SK-N-SH (cell line): ENCODE data around the gene CA9. TPM values are rescaled to one million over a fixed set of nuclear protein-coding genes. Genes with fewer than 3 reads are reported as not detected.

Experiments used
- CTCF ChIA-PET: fragments of 300-600, 350-600 bp; formaldehyde crosslinking; extraction: SDS; loops from one replicate; lab custom pipeline; 2021; lab: Yijun Ruan, JAX
- POLR2A ChIA-PET: fragments of 350-600 bp; sonication (Branson Sonifier 250); formaldehyde crosslinking; extraction: SDS; loops from one replicate; lab custom pipeline; 2020; ENCODE audit warnings: antibody characterized with exemption, inconsistent platforms; lab: Yijun Ruan, JAX
- DNase-seq: peaks from one replicate; pipeline ENCODE4 v3.0.0; 2012
- H2AFZ ChIP-seq: fragments of 200-600 bp; sonication (generic); 2 replicates; pipeline ENCODE4 v1.8.1; 2016; ENCODE audit warnings: antibody characterized with exemption, mild to moderate bottlenecking, low read depth
- H3F3A ChIP-seq: fragments of 200-600 bp; sonication (generic); replicated peaks from 2 replicates; pipeline ENCODE3; 2016; ENCODE audit warnings: antibody characterized with exemption, mild to moderate bottlenecking; ENCODE audit not compliant: insufficient read depth
- H3K27ac ChIP-seq, 2 experiments: fragments of 200-500 bp in 1 of 2; fragments of 200-600 bp in 1 of 2; sonication (Bioruptor generic) in 1 of 2; sonication (generic), shearing (Covaris generic) in 1 of 2; 2 replicates each; pipeline versions ENCODE4 v1.5.1 to v1.6.1; 2014 to 2016; ENCODE audit warnings: low read depth in 2 of 2, inconsistent platforms in 1 of 2, low read length in 1 of 2, mild to moderate bottlenecking in 1 of 2, mixed read lengths in 1 of 2
- H3K27me3 ChIP-seq: fragments of 200-600 bp; sonication (generic), shearing (Covaris generic); 2 replicates; pipeline ENCODE4 v1.6.1; 2016; ENCODE audit warnings: mixed run types; ENCODE audit not compliant: insufficient read depth
- H3K36me3 ChIP-seq, 2 experiments: fragments of 200-500 bp in 1 of 2; fragments of 200-600 bp in 1 of 2; sonication (Bioruptor generic) in 1 of 2; sonication (generic) in 1 of 2; replicated peaks in 1 of 2; 2 replicates each; pipeline versions ENCODE3 to v1.5.1; 2014 to 2016; ENCODE audit warnings: low read length in 1 of 2, mild to moderate bottlenecking in 1 of 2; ENCODE audit not compliant: insufficient read depth in 2 of 2, control insufficient read depth in 1 of 2
- H3K4me1 ChIP-seq, 2 experiments: fragments of 200-500 bp in 1 of 2; fragments of 200-600 bp in 1 of 2; sonication (Bioruptor generic) in 1 of 2; sonication (generic), shearing (Covaris generic) in 1 of 2; 2 replicates each; pipeline versions ENCODE4 v1.5.1 to v1.6.1; 2014 to 2016; ENCODE audit warnings: low read depth in 1 of 2, low read length in 1 of 2, mixed run types in 1 of 2; ENCODE audit not compliant: insufficient read depth in 2 of 2, control insufficient read depth in 1 of 2
- H3K4me2 ChIP-seq: fragments of 200-600 bp; sonication (generic), shearing (Covaris generic); 2 replicates; pipeline ENCODE4 v1.6.1; 2017; ENCODE audit warnings: mixed run types
- H3K4me3 ChIP-seq, 2 experiments: fragments of 200-500 bp in 1 of 2; fragments of 200-600 bp in 1 of 2; sonication (Bioruptor generic) in 1 of 2; sonication (generic), shearing (Covaris generic) in 1 of 2; 2 replicates each; pipeline versions ENCODE4 v1.5.1 to v1.8.1; 2014 to 2016; ENCODE audit warnings: low read depth in 2 of 2, inconsistent platforms in 1 of 2, low read length in 1 of 2, mild to moderate bottlenecking in 1 of 2, mixed read lengths in 1 of 2, moderate library complexity in 1 of 2
- H3K79me2 ChIP-seq: fragments of 200-600 bp; sonication (generic); 2 replicates; pipeline ENCODE4 v1.8.1; 2017; ENCODE audit warnings: mild to moderate bottlenecking; ENCODE audit not compliant: insufficient read depth
- H3K9ac ChIP-seq: fragments of 200-600 bp; sonication (generic); 2 replicates; pipeline ENCODE4 v1.6.1; 2017; ENCODE audit warnings: mixed run types
- H3K9me2 ChIP-seq: fragments of 200-600 bp; sonication (generic); 2 replicates; pipeline ENCODE4 v1.6.1; 2017; ENCODE audit warnings: mixed run types
- H3K9me3 ChIP-seq: fragments of 200-600 bp; sonication (generic); 2 replicates; pipeline ENCODE4 v1.6.1; 2017; ENCODE audit warnings: mixed run types, mild to moderate bottlenecking, moderate library complexity
- H4K20me1 ChIP-seq: fragments of 200-600 bp; sonication (generic); 2 replicates; pipeline ENCODE4 v1.6.1; 2017; ENCODE audit warnings: mild to moderate bottlenecking, mixed run types; ENCODE audit not compliant: insufficient read depth
- FOSL2 ChIP-seq: IDR thresholded peaks from 2 replicates; pipeline ENCODE4 v1.4.0; 2012; ENCODE audit warnings: low read depth, mild to moderate bottlenecking, moderate library complexity, borderline replicate concordance
- IRF3 ChIP-seq: fragments of 150-350 bp; IDR thresholded peaks from 2 replicates; pipeline ENCODE4 v1.6.1; 2016; ENCODE audit warnings: mild to moderate bottlenecking, low read depth, low read length
- JUND ChIP-seq: IDR thresholded peaks from 2 replicates; pipeline ENCODE4 v1.4.0; 2012
- MAX ChIP-seq: IDR thresholded peaks from 2 replicates; pipeline ENCODE4 v1.4.0; 2012; ENCODE audit warnings: low read depth
- MEF2A ChIP-seq: IDR thresholded peaks from 2 replicates; pipeline ENCODE4 v1.4.0; 2012; ENCODE audit warnings: low read depth, borderline replicate concordance
- MXI1 ChIP-seq: IDR thresholded peaks from 2 replicates; pipeline ENCODE4 v1.6.1; 2012; ENCODE audit warnings: mild to moderate bottlenecking, low read depth, low read length, improper control_type of control experiment
- NFIC ChIP-seq: IDR thresholded peaks from 2 replicates; pipeline ENCODE4 v1.4.0; 2012; ENCODE audit warnings: borderline replicate concordance
- NRF1 ChIP-seq: IDR thresholded peaks from 2 replicates; pipeline ENCODE4 v1.6.1; 2012; ENCODE audit warnings: low read depth, mild to moderate bottlenecking, low read length
- PBX3 ChIP-seq: IDR thresholded peaks from 2 replicates; pipeline ENCODE4; 2012
- POLR2AphosphoS5 ChIP-seq: IDR thresholded peaks from 2 replicates; pipeline ENCODE4 v1.6.1; 2012; ENCODE audit warnings: low read depth, low read length
- RAD21 ChIP-seq: IDR thresholded peaks from 2 replicates; pipeline ENCODE4 v1.6.1; 2012; ENCODE audit warnings: mild to moderate bottlenecking, low read length
- SIN3A ChIP-seq: IDR thresholded peaks from 2 replicates; pipeline ENCODE4 v1.6.1; 2012; ENCODE audit warnings: low read depth, mild to moderate bottlenecking, low read length, moderate library complexity, borderline replicate concordance
- TAF1 ChIP-seq: IDR thresholded peaks from 2 replicates; pipeline ENCODE4 v1.6.1; 2012; ENCODE audit warnings: low read depth, mild to moderate bottlenecking, low read length, moderate library complexity, borderline replicate concordance
- TCF12 ChIP-seq: IDR thresholded peaks from 2 replicates; pipeline ENCODE4 v1.4.0; 2012
- USF2 ChIP-seq: fragments of 150-350 bp; IDR thresholded peaks from 2 replicates; pipeline ENCODE4 v1.6.1; 2017; ENCODE audit warnings: antibody characterized with exemption, low read length, low read depth, borderline replicate concordance
- WGBS: methylation state at CpG from one replicate; pipeline ENCODE4 v1.1.6; 2017; ENCODE audit warnings: low lambda C conversion rate; 5-methylcytosine and 5-hydroxymethylcytosine counted together
- polyA plus RNA-seq, 3 experiments: library from polyadenylated mRNA; depleted of rRNA; stranded (reverse); fragments of >200 nt; gene quantifications; 2 replicates each; pipeline ENCODE4 v1.2.3, GENCODE V29; 2012
- TF ChIP-seq, protein P1 (sequence below): IDR thresholded peaks from 2 replicates; pipeline ENCODE4 v1.6.1; 2012; ENCODE audit warnings: mild to moderate bottlenecking, low read depth, low read length, moderate library complexity

CA9 gene
- polyA plus RNA-seq, 1 of the 3 experiments (the other 2 are of a cell fraction), result 1.4 TPM

DNA sequence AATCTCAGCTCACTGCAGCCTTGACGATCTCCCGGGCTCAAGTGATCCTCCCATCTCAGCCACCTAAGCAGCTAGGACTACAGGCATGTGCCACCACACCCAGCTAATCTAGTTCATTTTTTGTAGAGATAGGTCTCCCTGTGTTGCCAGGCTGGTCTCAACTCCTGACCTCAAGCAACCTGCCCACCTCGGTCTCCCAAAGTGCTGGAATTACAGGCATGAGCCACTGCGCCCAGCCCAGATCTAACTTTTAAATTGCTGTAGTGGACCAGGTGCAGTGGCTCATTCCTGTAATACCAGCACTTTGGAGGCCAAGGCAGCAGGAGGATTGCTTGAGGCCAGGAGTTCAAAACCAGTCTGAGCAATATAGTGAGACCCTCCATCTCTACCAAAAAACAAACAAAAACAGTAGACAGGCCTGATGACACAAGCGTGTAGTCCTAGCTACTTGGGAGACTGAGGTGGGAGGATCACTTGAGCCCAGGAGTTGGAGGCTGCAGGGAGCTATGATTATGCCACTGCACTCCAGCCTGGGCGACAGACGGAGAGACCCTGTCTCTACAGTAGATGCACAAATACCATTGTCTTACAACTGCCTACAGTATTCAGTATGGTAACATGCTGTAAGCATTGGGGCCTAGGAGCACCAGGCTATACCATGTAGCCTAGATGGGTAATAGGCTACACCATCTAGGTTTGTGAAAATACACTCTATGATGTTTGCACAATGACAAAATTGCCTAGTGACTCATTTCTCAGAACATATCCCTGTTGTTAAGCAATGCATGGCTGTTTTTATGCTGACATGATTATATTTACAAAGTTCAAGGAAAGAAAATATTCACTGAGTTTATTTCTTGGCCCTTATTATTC lies 21.5 kb upstream of the CA9 start (continued):
- no peak for TF ChIP-seq PBX3
- no peak for TF ChIP-seq USF2
- TF ChIP-seq, protein P1, sequence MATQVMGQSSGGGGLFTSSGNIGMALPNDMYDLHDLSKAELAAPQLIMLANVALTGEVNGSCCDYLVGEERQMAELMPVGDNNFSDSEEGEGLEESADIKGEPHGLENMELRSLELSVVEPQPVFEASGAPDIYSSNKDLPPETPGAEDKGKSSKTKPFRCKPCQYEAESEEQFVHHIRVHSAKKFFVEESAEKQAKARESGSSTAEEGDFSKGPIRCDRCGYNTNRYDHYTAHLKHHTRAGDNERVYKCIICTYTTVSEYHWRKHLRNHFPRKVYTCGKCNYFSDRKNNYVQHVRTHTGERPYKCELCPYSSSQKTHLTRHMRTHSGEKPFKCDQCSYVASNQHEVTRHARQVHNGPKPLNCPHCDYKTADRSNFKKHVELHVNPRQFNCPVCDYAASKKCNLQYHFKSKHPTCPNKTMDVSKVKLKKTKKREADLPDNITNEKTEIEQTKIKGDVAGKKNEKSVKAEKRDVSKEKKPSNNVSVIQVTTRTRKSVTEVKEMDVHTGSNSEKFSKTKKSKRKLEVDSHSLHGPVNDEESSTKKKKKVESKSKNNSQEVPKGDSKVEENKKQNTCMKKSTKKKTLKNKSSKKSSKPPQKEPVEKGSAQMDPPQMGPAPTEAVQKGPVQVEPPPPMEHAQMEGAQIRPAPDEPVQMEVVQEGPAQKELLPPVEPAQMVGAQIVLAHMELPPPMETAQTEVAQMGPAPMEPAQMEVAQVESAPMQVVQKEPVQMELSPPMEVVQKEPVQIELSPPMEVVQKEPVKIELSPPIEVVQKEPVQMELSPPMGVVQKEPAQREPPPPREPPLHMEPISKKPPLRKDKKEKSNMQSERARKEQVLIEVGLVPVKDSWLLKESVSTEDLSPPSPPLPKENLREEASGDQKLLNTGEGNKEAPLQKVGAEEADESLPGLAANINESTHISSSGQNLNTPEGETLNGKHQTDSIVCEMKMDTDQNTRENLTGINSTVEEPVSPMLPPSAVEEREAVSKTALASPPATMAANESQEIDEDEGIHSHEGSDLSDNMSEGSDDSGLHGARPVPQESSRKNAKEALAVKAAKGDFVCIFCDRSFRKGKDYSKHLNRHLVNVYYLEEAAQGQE, result no peak
- TF ChIP-seq POLR2AphosphoS5, result no peak
- no peak for TF ChIP-seq MXI1

DNA sequence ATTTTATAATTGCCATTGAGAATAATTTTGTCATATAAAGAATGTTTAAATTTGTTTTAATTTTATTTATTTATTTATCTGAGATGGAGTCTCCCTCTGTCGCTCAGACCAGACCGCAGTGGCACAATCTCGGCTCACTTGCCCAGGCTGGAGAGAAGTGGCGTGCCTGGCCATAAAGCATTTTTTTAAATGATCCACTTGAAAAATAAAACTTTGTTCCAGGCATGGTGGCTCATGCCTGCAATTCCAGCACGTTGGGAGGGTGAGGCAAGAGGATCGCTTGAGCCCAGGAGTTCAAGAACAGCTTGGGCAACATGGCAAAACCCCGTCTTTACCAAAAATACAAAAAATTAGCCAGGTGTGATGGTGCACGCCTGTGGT lies 20.9 kb upstream of the CA9 start:
- CTCF ChIA-PET, result no interaction called here
- no peak overlapping the region for H2AFZ ChIP-seq
- H3K4me2 ChIP-seq, result no peak overlapping the region

More for the DNA sequence above, 20.9 kb upstream of the CA9 start:
- H3K79me2 ChIP-seq, result no peaks in the 10 kb centered on the region
- TF ChIP-seq RAD21 (no peak), IRF3 (no peak), FOSL2 (no peak), SIN3A (no peak), POLR2AphosphoS5 (no peak), MEF2A (no peak), NFIC (no peak), JUND (no peak), NRF1 (no peak), MAX (no peak), TAF1 (no peak), TCF12 (no peak), MXI1 (no peak)
- 78% methylated on average over 8 of the region's 8 CpGs for WGBS
- no peaks in the 10 kb centered on the region for H4K20me1 ChIP-seq
- no peak overlapping the region for H3K9ac ChIP-seq
- H3K9me2 ChIP-seq, result no peaks in the 10 kb centered on the region
- DNase-seq, result no peak
- no peaks in the 10 kb centered on the region for H3K9me3 ChIP-seq
- H3K27me3 ChIP-seq, result no peaks in the 10 kb centered on the region
- no peak overlapping the region for H3K4me3 ChIP-seq
- H3K27ac ChIP-seq, result no peak overlapping the region
- H3K4me1 ChIP-seq, result peaks cover 0 to 6% of the 10 kb centered on the region in 2 experiments; a peak in 2 of 4 replicates
- POLR2A ChIA-PET, result no interaction called here
- H3F3A ChIP-seq, result peaks cover 9% of the 10 kb centered on the region
- no peaks in the 10 kb centered on the region for H3K36me3 ChIP-seq
